Esophagus squamous epithelium (tissue), 5 donors: ENCODE measurements around the gene HCRT. TPM values are rescaled to one million over a fixed set of nuclear protein-coding genes. Genes with fewer than 3 reads are reported as not detected.
"Not testable (repeated sequence)": the region's sequence is repeated elsewhere in the genome, so short reads cannot be mapped to it uniquely, and the experiment has no call there.

ENCODE experiments used
- DNase-seq: peaks from one replicate; lab custom pipeline; 2025; lab: John Stamatoyannopoulos, UW
- H3K27ac ChIP-seq, 4 donors: fragments of 200-600 bp; sonication (generic); one replicate each; pipeline ENCODE4 v1.5.1; 2016 to 2019; ENCODE audit warnings: mild to moderate bottlenecking in 1 of 4
- H3K27me3 ChIP-seq, 4 donors: fragments of 200-600 bp; sonication (generic); 1 replicate in 3 of 4; 2 replicates in 1 of 4; pipeline versions ENCODE4 v1.5.1 to v1.6.0; 2017 to 2021; ENCODE audit warnings: antibody characterized with exemption in 1 of 4
- H3K36me3 ChIP-seq, 3 donors: fragments of 200-600 bp; sonication (generic); one replicate each; pipeline ENCODE4 v1.5.1; 2016 to 2019
- H3K4me1 ChIP-seq, 3 donors: fragments of 200-600 bp; sonication (generic); one replicate each; pipeline ENCODE4 v1.5.1; 2017 to 2019
- H3K4me3 ChIP-seq, 4 donors: fragments of 200-600 bp; sonication (generic); 1 replicate in 3 of 4; 2 replicates in 1 of 4; pipeline ENCODE4 v1.5.1; 2016 to 2019; ENCODE audit warnings: mild to moderate bottlenecking in 2 of 4, moderate library complexity in 1 of 4
- H3K9me3 ChIP-seq, 3 donors: fragments of 200-600 bp; sonication (generic); one replicate each; pipeline ENCODE4 v1.5.1; 2016 to 2019
- CTCF ChIP-seq, 6 experiments: fragments of 450-650 bp in 4 of 6; fragments of 200-600 bp in 2 of 6; sonication (generic) in 2 of 6; IDR thresholded peaks; one replicate each; pipeline ENCODE4 v1.5.1; 2016 to 2019; ENCODE audit warnings: antibody characterized with exemption in 6 of 6, mild to moderate bottlenecking in 4 of 6, moderate library complexity in 4 of 6
- POLR2A ChIP-seq, 4 donors: fragments of 450-650 bp; IDR thresholded peaks; one replicate each; pipeline ENCODE4 v1.6.1; 2017; ENCODE audit warnings: antibody characterized with exemption in 4 of 4, mild to moderate bottlenecking in 4 of 4, moderate library complexity in 3 of 4
- WGBS, 2 donors: methylation state at CpG; one replicate each; pipeline ENCODE4 v1.1.5; 2018; 5-methylcytosine and 5-hydroxymethylcytosine counted together
- intact Hi-C: fragments of 100-400 bp; cut with DNase I; formaldehyde crosslinking; loops from one replicate; pipeline ENCODE4 v1.15.0; 2022
- total RNA-seq, 4 donors: library from RNA; depleted of rRNA; stranded (reverse); fragments of >200 nt; gene quantifications; one replicate each; pipeline ENCODE4 v1.1.0, GENCODE V29; 2016
- donor health status: DM: yes; HTN: yes; CAD: no.

Gene HCRT
- total RNA-seq, 4 donors from 2014 or later, result not detected

GRCh38 chr17:42227849-42228700 lies 42.8 kb upstream of the HCRT start:
- Histone ChIP-seq H3K4me1 (peaks cover 0 to 19% (median 8%) of the 10 kb centered on the region in 3 donors), H3K4me3 (no peak overlapping the region), H3K9me3 (no peaks in the 10 kb centered on the region), H3K27ac (peak overlapping the region in 3 of 4 donors; percentile 4 to 43 (median 13)), H3K27me3 (no peaks in the 10 kb centered on the region), H3K36me3 (peaks cover 0 to 63% (median 12%) of the 10 kb centered on the region in 3 donors)
- 55 to 60% methylated on average over 11 of the region's 11 CpGs for WGBS, 2 donors
- DNase-seq, result no peak
- no peak for TF ChIP-seq CTCF (IDR thresholded peaks at IDR 0.05)
- TF ChIP-seq POLR2A (IDR thresholded peaks at IDR 0.05), result no peak
- intact Hi-C loops, result no loop called here

- Histone ChIP-seq H3K4me3 (no peak overlapping the region), H3K27me3 (no peaks in the 10 kb centered on the region), H3K36me3 (peaks cover 0 to 76% (median 12%) of the 10 kb centered on the region in 3 donors), H3K27ac (no peak overlapping the region), H3K9me3 (no peaks in the 10 kb centered on the region), H3K4me1 (peaks cover 0 to 19% (median 8%) of the 10 kb centered on the region in 3 donors)
- intact Hi-C loops, result no loop called here
- no peak for DNase-seq
- TF ChIP-seq POLR2A (IDR thresholded peaks at IDR 0.05) (no peak), CTCF (IDR thresholded peaks at IDR 0.05) (no peak)
- 82 to 95% methylated on average over 5 of the region's 5 CpGs for WGBS, 2 donors
Measured at GRCh38 chr17:42225646-42226045, 40.4 kb upstream of the HCRT start.

GRCh38 chr17:42224651-42225050 lies 39.4 kb upstream of the HCRT start:
- Histone ChIP-seq H3K27ac (no peak overlapping the region), H3K36me3 (peaks cover 0 to 78% (median 12%) of the 10 kb centered on the region in 3 donors), H3K9me3 (no peaks in the 10 kb centered on the region), H3K4me1 (peaks cover 0 to 19% (median 8%) of the 10 kb centered on the region in 3 donors), H3K27me3 (no peaks in the 10 kb centered on the region), H3K4me3 (no peak overlapping the region)
- intact Hi-C loops, result no loop called here
- TF ChIP-seq CTCF (IDR thresholded peaks at IDR 0.05) (no peak), POLR2A (IDR thresholded peaks at IDR 0.05) (no peak)
- no peak for DNase-seq
- WGBS, 2 donors, result 93 to 95% methylated on average over 6 of the region's 6 CpGs

- Histone ChIP-seq H3K4me1 (peaks cover 0 to 1% (median 0%) of the 10 kb centered on the region in 3 donors), H3K4me3 (no peak overlapping the region), H3K27ac (no peak overlapping the region), H3K36me3 (peaks cover 0 to 87% (median 16%) of the 10 kb centered on the region in 3 donors), H3K9me3 (no peaks in the 10 kb centered on the region), H3K27me3 (no peaks in the 10 kb centered on the region)
- intact Hi-C loops, result no loop called here
- DNase-seq, result peak; percentile 17
- TF ChIP-seq CTCF (IDR thresholded peaks at IDR 0.05) (peak in 4 of 6 experiments; percentile 30 to 60 (median 43)), POLR2A (IDR thresholded peaks at IDR 0.05) (no peak)
- 61 to 75% methylated on average over 2 to 3 of the region's 3 CpGs for WGBS, 2 donors
Measured at GRCh38 chr17:42221886-42222745, 36.9 kb upstream of the HCRT start.

GRCh38 chr17:42219280-42219679 lies 34.0 kb upstream of the HCRT start:
- intact Hi-C loops, H3K27me3 ChIP-seq: not testable (repeated sequence)
- H3K36me3 ChIP-seq, result peaks cover 8 to 93% (median 29%) of the 10 kb centered on the region in 3 donors

More at GRCh38 chr17:42219280-42219679, 34.0 kb upstream of the HCRT start:
- H3K27ac ChIP-seq, DNase-seq, H3K9me3 ChIP-seq, H3K4me3 ChIP-seq, H3K4me1 ChIP-seq: not testable (repeated sequence)
- WGBS, 2 donors, result no CpG with 5 or more reads among the region's 17 CpGs
